HG02763 (cell line): ENCODE data around the gene MARCHF10.

ENCODE experiments used
- ATAC-seq: cut with Tn5 transposase; IDR thresholded peaks from one replicate; pipeline ENCODE4 v1.9.1; 2021; ENCODE audit warnings: mild to moderate bottlenecking, moderate library complexity; ENCODE audit not compliant: unreplicated experiment

Gene MARCHF10

DNA sequence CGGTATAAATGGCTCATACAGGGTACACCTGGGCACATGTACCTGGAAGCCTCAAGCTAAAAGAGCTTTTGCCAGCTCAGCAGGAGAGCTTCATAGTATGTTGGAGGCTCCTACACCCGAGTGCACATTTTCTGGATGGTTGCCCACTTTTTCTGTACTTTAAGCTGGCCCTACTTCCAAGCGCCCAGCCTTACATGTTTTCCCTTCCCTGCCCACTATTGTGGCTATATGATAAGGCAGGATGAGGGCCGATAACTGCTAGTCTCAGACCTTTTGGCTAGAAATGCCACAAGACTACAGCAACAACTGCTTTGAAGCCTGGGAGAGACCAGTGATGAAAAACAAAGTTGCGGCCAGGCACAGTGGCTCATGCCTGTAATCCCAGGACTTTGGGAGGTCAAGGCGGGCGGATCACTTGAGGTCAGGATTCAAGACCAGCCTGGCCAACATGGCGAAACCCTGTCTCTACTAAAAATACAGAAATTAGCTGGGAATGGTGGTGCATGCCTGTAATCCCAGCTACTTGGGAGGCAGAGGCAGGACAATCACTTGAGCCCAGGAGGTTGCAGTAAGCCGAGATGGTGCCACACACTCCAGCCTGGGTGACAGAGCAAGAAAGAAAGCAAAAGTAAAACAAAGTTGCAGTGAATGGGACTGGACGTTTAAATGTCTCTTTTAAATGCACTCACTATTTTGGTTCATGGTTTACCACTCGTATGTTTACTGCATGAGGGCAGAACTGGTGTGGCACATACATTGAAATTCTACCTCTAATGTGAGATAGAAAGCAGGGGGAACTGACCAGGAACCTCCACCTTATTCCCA lies 14.2 kb upstream of the MARCHF10 start:
- ATAC-seq, result no peak

DNA sequence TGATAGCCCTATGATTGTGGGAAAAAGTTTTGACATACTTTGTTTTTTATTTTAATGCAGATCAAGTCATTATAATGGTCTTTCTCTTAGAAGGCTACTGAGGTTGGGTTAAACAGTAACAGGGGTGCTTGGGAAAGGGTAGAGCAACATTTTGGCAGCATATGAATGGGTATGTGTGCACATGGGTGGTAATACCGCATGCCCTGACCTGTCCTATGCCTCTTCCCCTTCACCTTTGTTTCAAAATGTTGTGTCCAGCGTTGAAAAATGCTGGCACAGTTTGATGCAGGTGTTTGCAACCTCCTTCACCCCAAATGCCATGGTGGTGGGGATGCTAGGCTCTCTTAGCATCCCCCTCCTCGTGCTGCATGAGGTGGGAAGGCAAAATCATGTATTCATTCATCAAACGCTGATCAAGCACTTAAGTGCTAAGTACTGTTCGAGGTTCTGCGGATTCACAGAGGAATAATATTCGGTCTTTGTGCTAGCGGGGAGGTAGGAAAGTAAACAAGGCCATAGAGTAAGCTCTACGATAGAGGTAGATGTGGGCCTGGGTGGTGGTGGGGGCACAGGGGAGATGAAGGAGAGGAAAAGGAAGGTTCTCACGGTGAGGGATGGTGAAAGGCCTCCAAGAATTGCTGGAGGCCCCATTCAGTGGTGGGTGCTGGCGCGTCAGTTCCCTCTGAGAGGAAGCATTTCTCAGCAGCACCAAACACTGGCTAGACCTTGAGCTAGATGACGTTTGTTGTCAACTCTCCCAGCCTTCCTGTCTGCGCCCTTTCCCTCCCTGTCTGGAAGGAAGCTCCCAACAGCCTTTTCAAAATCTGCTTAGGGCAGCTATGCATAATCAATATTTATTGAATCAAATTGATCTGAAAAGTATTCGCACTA lies 13.3 kb upstream of the MARCHF10 start:
- no peak for ATAC-seq

DNA sequence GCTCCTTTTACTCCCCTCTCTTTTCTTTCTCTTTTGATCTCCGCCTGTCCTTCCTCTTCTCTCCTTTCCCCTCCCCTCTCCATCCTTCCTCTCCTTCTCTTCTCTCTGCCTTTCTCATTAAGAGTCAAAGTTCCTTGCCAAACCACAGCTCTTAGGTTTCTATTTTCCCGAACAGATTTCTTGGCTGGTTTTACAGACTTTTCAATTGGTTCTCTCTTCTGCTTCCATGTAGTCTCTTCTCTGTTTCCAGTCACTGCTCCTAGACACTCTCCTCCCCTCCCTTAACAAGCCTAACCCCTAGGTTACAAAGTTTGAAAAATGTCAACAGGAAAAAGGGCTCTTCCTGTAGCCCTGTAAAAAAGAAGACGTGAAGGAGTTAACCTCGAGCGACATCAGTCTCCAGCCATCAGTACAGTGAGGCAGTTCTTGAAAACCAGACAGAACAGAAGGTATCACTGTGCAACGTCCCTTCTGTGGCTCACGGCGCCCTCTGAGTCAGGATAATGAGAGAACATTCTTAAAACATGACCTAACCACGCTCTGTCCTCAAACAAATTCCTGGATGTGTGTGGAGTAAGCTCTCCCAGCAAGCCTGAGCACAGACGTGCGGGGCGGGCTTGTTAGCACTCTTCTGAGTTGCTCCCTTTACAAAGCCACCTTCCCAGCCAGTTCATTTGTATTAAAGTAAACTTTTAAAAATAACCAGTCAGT lies 11.6 kb upstream of the MARCHF10 start:
- ATAC-seq, result no peak

DNA sequence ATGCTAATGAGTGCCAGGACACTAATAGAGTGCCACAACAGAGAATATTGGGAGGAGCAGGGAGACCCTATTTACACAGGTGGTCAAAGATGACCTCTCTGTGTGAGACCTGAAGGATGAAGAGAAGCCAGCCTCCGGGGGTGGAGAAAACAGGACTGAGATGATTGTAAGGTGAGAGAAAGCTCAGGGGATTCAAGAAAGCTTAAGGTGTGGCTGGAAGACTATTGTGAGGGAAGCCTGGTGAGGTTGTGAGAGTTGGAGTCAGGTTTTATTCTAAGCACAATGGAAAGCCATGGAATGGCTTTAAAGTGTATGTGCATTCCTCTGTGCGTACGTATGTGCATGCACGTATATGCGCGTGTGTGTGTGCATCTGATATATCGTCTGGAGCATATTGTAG lies 10.4 kb upstream of the MARCHF10 start:
- no peak for ATAC-seq

DNA sequence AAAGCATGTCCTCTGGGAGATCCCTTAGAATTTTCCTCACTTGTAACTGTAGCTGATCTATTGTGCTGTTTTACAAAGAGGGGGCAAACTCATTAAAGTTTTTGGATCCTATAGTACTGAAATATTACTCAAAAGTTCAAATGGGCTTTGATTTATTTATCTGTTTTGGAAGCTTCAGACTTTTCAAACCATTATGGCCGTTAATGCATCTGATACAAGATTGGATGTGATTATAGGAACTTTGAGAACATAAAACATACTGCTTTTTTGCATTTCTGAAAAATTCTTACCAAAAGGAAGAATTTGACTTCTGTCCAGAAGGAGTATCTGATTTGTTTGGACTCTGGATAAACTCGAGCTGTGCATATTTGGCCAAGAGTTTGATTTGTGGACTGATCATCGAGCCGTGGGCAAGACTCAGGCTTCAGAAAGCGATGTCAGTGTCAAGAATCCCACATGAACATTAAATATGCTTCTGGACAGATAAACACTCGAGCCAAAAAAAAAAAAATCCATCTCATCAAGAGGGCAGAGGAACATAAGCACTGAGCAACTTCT lies 8.2 kb upstream of the MARCHF10 start:
- ATAC-seq, result no peak

DNA sequence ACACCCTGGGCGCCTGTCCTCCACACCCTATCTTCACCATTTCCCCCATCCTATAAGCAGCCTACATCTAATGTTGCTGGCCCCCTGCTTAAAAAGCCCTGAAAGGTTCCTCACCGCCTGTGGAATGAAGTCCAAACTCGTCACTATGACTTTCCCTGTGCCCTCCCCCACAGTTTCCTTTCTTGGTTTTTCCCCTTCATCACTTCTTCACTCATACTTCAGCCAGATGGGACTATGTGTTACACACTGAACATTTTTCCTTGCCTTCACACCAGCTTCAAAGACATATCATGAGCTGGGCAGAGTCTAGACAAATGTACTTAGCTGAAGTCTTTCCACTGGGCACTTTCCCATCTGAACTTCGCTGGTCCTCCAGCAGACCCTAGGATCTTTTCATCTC lies 1.5 kb upstream of the MARCHF10 start:
- ATAC-seq, result no peak

DNA sequence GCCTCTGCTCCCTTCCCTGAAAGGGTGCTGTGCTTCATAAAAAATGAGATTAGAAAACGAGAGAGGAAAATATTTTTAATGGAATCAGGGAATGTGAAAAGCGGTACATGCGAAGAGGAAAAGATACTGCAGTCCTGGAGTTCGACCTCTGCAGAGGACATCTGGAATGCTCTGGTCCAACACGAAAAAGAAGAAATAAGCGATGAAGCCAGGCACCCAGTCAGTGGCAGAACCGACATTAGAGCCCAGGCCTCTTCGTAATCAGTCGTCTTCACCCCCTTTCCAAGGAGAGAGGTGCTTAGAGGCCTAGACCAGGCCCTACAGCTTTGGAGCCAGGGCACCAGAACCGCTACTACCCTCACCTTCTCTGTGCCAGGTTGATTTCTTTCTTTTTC lies 459 bp upstream of the MARCHF10 start:
- no peak for ATAC-seq

DNA sequence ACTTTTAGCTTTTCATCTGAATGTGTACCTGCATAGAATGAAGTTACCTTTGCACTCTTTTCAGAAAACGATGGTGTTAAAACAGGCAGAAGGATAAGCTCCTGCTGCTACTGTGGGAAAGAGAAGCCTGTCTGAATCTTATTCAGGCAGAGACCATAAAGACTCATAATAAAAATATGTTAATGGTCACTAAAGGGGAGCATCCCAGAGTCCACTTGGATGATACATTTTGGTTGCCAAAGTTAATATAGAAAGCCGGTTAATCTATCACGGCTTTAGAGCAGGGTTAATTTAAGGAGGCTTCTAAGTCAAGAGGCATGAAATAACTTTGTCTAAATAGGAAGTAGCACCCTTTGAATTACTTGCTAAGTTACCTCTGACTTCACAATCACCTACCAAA lies 2.9 kb downstream of the MARCHF10 start:
- ATAC-seq, result no peak

DNA sequence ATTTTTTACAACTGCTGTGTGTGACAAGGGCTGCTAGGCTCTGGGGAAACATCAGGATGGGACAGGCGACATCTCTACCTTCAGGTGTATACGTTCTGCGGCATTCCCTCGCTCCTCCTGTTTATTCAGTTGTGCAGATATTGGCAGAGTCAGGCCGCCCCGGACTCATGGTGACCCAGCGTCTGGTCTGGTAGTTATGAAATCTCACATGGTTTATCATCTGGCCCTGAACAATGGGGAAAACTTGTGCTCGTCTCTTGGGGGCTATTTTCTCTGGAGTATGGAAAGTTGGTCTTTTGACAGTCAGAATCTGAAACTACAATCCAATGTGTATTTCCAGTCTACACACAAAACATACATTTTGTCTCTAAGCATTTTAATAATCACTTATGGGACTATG lies 3.3 kb downstream of the MARCHF10 start:
- no peak for ATAC-seq

DNA sequence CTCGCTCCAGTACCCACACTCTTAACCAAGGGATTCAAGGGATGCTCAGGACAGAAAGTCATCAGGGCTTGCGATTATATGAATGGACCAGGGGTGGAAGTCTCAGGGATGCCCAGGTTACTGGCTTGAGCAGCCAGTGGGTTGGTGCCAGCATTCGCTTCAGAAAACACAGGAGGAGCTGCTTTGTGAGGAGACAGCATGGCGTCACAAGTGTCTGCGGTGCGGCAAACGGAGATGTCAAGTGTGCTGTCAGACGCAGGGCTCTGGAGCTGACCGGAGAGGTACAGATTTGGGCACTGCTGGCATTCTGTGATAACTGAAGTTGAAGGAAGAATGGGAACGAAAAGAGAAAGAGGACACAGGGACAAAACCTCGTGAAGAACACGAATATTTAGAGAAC lies 4.1 kb downstream of the MARCHF10 start:
- ATAC-seq, result no peak

DNA sequence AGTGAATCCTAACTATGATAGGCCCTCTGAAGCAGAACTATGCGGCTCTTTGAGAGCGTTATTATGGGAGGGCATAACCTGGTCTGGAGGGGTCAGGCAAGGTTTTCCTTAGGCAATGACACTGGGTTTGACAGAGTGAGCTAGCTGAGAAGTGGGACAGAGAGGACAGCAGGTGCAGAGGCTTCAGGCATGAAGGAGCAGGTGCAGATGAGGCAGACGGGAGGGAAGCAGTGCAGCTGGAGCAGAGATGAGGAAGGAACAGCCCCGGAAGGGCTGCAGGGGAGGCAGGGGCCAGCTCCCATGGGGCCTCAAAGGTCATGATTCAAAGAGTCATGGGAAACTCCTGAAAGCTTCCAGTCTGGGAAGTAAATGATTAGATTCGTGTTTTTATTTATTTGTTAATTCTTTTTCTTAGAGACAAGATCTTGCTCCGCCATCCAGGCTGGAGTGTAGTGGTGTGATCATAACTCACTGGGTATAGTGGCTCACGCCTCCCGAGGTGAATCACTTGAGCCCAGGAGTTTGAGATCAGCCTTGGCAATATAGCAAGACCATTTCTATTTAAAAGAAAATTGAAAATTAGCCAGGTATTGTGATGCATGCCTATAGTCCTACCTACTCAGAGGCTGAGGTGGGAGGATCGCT lies 5.4 kb downstream of the MARCHF10 start:
- no peak for ATAC-seq

DNA sequence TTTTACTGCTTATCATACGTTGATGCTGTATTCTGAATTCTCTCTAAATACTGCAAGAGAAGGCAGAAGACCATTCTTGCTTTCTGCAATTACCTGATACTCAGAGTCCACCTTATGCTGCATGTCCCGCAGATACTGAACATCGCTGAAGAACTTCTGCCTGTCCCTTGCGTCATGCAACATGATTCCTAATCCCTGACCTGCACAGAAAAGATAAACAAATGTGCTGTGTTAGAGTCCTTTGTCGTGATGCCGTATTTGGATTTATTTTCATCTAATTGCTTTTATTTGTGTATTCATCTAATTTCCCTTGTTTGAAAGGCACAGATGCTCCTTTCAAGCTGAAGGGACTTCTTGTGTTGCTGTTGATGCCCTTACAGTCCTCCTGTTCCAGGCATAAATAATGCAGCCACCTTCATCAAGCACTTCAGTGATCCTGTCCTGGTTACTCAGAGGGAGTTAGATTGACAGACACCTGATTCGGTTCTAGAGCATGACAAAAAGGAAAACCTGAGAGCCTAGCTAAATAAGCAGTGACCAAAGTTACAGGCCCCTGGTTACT lies 6.5 kb downstream of the MARCHF10 start:
- no peak for ATAC-seq

DNA sequence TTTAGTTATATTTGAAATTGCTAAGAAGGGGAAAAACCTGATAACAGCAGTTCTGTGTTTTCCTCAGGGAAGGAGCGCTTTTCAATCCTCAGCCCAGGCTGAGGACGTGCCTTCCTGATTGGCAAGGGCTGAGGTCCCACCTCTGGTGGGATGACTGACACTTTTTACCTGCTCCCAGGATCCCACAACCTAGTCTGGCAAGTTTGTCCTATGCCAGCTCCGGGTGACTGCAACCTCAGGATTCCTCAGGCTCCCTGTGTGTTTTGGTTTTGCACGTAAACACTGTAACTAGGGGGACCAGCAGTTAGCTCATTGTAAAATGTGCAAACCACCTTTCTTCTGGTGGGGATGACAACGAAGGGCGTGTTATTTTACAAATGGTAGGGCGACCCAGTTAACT lies 7.5 kb downstream of the MARCHF10 start:
- no peak for ATAC-seq

DNA sequence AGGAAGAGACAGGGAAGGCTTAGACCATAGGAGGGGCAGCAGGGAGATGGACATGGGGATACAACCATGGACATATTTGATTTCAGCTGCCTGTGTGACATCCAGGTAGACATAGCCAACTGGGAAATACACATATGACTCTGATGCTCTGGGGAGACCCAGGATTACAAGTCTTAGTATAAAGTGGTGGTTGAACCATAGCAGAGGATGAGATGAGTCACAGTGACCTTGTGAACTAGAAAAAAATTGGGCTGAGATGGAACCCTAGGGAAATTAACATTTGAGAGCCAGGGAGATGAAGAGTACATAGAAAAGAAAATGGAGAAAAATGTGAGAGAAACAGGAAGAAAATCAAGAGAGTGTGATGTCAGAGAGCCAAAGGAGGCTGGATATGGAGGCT lies 10.2 kb downstream of the MARCHF10 start:
- ATAC-seq, result no peak

DNA sequence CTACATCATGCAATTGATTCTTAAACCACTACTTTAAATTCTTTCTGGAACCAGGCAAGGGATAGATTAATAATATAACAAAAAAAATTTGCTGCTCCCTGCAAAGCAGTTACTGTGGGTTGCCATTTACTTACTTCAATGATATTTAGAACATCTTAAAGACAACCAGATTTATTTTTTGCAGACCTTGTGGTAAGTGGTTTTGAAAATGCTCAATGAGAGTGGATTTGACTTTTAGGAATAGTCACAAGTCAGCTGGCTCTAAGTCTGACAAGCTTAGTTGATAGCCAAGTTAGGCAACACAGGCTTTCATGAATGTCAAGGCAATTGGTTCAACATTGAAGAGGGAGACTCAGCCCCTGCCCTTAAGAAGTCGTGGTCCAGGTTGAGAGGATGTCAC lies 11.8 kb downstream of the MARCHF10 start:
- ATAC-seq, result no peak

DNA sequence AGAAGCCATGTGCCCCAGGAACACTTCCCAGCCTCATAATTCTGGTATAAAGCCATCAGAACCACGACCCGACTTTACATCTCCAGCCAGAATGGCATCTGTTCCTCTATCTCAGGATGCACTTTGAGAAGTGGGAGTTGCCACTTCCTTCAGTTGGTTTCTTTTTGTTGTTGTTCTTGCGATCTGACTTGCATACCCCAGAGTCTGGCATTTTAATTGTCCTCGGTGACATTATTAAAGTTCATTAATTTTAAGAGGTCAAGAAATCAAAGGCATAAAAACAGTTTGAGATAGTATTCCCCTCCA lies 13.5 kb downstream of the MARCHF10 start:
- no peak for ATAC-seq

DNA sequence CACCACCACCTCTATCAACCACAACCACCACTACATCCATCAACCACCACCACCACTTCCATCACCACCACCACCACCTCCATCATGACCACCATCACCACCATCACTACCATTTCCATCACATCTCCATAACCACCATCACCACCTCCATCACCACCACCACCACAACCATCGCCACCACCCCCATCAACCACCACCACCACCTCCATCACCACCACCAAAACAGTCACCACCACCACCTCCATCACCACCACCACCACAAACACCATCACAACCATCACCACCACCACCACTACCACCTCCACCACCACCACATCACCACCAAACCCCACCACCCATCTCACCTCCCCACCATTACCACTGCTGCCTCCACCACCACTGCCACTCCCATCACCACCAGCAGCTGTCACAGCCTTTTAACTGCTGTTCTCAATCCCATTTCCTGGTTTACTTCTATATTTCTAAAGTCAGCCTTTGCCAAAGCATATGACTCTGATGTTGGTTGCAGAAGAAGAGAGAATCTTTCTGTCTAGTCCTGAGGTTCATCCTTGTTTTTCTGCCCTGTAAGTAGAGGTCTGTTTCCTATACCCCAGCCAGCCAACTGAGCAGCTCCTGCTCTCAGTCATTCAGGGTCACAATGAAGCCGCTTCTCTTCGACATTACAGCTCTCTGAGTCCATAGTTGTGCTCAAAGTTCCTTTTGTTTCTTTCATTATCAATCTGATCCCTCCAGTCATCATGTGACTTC lies 14.0 kb downstream of the MARCHF10 start:
- ATAC-seq, result no peak

DNA sequence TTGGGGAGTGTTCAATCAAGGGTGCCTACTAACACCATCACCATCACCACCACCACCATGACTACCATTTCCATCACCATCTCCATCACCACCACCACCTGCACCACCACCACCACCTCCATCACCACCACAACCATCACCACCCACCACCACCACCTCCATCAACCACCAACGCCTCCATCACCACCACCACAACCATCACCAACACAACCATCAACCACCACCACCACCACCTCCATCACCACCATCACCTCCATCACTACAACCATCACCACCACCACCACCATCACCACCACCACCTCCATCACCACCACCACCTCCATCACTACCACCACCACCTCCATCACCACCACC lies 15.7 kb downstream of the MARCHF10 start:
- no peak for ATAC-seq

DNA sequence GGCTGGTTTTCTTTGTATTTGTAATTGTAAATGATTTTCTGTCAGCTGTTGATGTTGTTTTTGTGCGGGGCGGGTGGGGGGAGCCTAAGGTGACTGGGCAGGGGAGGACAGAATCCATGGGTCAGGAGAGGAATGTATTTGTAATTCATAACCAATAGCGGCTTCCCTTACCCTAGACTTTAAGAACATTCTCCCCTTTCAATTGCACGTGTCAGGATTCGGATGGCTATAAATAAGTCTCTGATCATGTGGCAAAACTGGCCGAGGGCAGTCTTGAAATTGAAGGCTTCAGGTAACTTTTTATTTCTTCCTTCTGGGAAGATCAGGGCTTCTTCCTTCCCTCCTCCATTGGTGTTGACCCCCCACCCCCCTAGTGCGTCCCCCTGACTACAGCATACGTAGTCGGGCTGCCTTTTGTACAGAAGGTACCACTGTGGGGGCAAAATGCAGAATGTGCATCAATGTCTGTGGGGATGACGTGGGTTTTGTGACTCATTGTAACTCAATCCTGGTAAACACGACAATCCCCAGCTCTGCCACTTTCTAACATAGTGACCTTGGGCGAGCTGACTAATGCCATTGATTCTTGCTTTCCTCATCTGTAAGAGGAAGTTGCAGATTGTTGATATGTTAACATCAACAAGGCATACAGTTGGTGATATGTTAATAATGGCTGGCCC lies 16.2 kb downstream of the MARCHF10 start:
- no peak for ATAC-seq
